HG03280 (cell line): ENCODE results near the gene TAF7L.
"Not testable (repeated sequence)": the region's sequence is repeated elsewhere in the genome, so short reads cannot be mapped to it uniquely, and the experiment has no call there.

ENCODE experiments used
- ATAC-seq: cut with Tn5 transposase; IDR thresholded peaks from one replicate; pipeline ENCODE4 v1.9.1; 2021; ENCODE audit warnings: mild to moderate bottlenecking, moderate library complexity; ENCODE audit not compliant: unreplicated experiment

Gene TAF7L

GRCh38 chrX:101290957-101291603 lies at the start of gene TAF7L:
TSS of gene TAF7L (minus strand) at chrX:101291334. CDS start at chrX:101287543, 3,791 bp downstream.
- ATAC-seq: no peak

GRCh38 chrX:101337776-101338271 lies 46.7 kb upstream of the TAF7L start:
- no peak for ATAC-seq

- ATAC-seq: not testable (repeated sequence)
These were observed 43.2 kb upstream of the TAF7L start for GRCh38 chrX:101334310-101334709.

GRCh38 chrX:101326600-101326999 lies 35.5 kb upstream of the TAF7L start:
- ATAC-seq: not testable (repeated sequence)

GRCh38 chrX:101303790-101304189 lies 12.7 kb upstream of the TAF7L start:
- ATAC-seq: no peak

- not testable (repeated sequence) for ATAC-seq
These were observed 4.5 kb upstream of the TAF7L start for GRCh38 chrX:101295603-101296002.

GRCh38 chrX:101287402-101287801 lies 3.7 kb downstream of the TAF7L start:
- no peak for ATAC-seq

GRCh38 chrX:101276238-101276637 lies 14.9 kb downstream of the TAF7L start:
- ATAC-seq: no peak

GRCh38 chrX:101274198-101274597 lies 16.9 kb downstream of the TAF7L start:
- ATAC-seq: no peak

- ATAC-seq: no peak
These were observed 25.2 kb downstream of the TAF7L start for GRCh38 chrX:101265869-101266428.

GRCh38 chrX:101263766-101264165 lies 27.4 kb downstream of the TAF7L start:
- ATAC-seq: no peak

GRCh38 chrX:101262590-101262989 lies 28.5 kb downstream of the TAF7L start:
- ATAC-seq: no peak

GRCh38 chrX:101260435-101260834 lies 30.7 kb downstream of the TAF7L start:
- ATAC-seq: no peak

GRCh38 chrX:101258259-101258581 lies 32.9 kb downstream of the TAF7L start:
- ATAC-seq: no peak

- ATAC-seq: no peak
These were observed 33.5 kb downstream of the TAF7L start for GRCh38 chrX:101257448-101258258.

- ATAC-seq: no peak
These were observed 38.5 kb downstream of the TAF7L start for GRCh38 chrX:101252634-101253033.

GRCh38 chrX:101241531-101241930 lies 49.6 kb downstream of the TAF7L start:
- ATAC-seq: no peak

GRCh38 chrX:101237041-101237440 lies 54.1 kb downstream of the TAF7L start:
- ATAC-seq: no peak

- no peak for ATAC-seq
These were observed 58.8 kb downstream of the TAF7L start for GRCh38 chrX:101232316-101232715.

- no peak for ATAC-seq
These were observed 60.1 kb downstream of the TAF7L start for GRCh38 chrX:101231080-101231479.

GRCh38 chrX:101230636-101231035 lies 60.5 kb downstream of the TAF7L start:
- ATAC-seq: no peak

GRCh38 chrX:101229170-101229569 lies 62.0 kb downstream of the TAF7L start:
- no peak for ATAC-seq
